Endothelial cell of umbilical vein (primary cell): ENCODE measurements around the gene SPECC1L. TPM values are rescaled to one million over a fixed set of nuclear protein-coding genes. Genes with fewer than 3 reads are reported as not detected.
A peak's percentile ranks its signal among the peaks of the same experiment; 100 is the strongest.
"Not testable (repeated sequence)": the region's sequence is repeated elsewhere in the genome, so short reads cannot be mapped to it uniquely, and the experiment has no call there.

ENCODE experiments used
- BruUV-seq: library from RNA; stranded (reverse); fragments of 400-500 nt; replicated peaks from 2 replicates; lab custom pipeline; 2021; lab: Mats Ljungman, UMichigan
- CTCF ChIA-PET: fragments of 300-600, 350-600 bp; sonication (Branson Sonifier 250); formaldehyde crosslinking; loops from one replicate; lab custom pipeline; 2021; ENCODE audit warnings: antibody characterized with exemption, inconsistent platforms; lab: Charles Lee
- POLR2A ChIA-PET: fragments of 300-600, 350-600 bp; sonication (Branson Sonifier 250); formaldehyde crosslinking; loops from one replicate; lab custom pipeline; 2021; ENCODE audit warnings: antibody characterized with exemption, inconsistent platforms; lab: Charles Lee
- DNase-seq: peaks from one replicate; pipeline ENCODE4 v3.0.0-alpha.2; 2011; ENCODE audit warnings: low read depth, low spot score
- FAIRE-seq: peaks from 2 replicates; lab custom pipeline; 2011; peaks lifted over from hg19 to GRCh38; lab: Jason Lieb, UNC
- H2AFZ ChIP-seq: 2 replicates; pipeline ENCODE4 v1.6.0; 2012; ENCODE audit warnings: low read depth, low read length, control low read depth, inconsistent platforms
- H3K27ac ChIP-seq: 2 replicates; pipeline ENCODE4 v1.5.1; 2011; ENCODE audit warnings: low read depth, mild to moderate bottlenecking, control low read depth, low read length, moderate library complexity; ENCODE audit not compliant: insufficient read depth
- H3K27me3 ChIP-seq, 2 experiments: 2 replicates each; pipeline versions ENCODE4 v1.6.0 to v1.6.1; 2011; ENCODE audit warnings: low read length in 2 of 2, mixed read lengths in 1 of 2; ENCODE audit not compliant: control insufficient read depth in 2 of 2, insufficient read depth in 2 of 2
- H3K36me3 ChIP-seq, 2 experiments: 2 replicates in 1 of 2; 3 replicates in 1 of 2; pipeline ENCODE4 v1.5.1; 2011; ENCODE audit warnings: low read length in 2 of 2, mild to moderate bottlenecking in 1 of 2, moderate library complexity in 1 of 2; ENCODE audit not compliant: control insufficient read depth in 2 of 2, insufficient read depth in 2 of 2; ENCODE audit errors: extremely low read depth in 1 of 2
- H3K4me1 ChIP-seq: 3 replicates; pipeline ENCODE4 v1.5.1; 2011; ENCODE audit warnings: mild to moderate bottlenecking, low read length; ENCODE audit not compliant: control insufficient read depth, insufficient read depth; ENCODE audit errors: extremely low read depth
- H3K4me2 ChIP-seq: 2 replicates; pipeline ENCODE4 v1.6.1; 2011; ENCODE audit warnings: low read length, control low read depth, mixed read lengths; ENCODE audit not compliant: insufficient read depth
- H3K4me3 ChIP-seq, 3 experiments: fragments of 200-600 bp in 1 of 3; sonication (generic), shearing (Covaris generic) in 1 of 3; replicated peaks in 1 of 3; 2 replicates each; pipeline ENCODE4 v1.5.1; 2011 to 2016; ENCODE audit warnings: control low read depth in 3 of 3, low read length in 3 of 3, mild to moderate bottlenecking in 2 of 3, inconsistent platforms in 1 of 3, low read depth in 1 of 3, moderate library complexity in 1 of 3; ENCODE audit not compliant: insufficient read depth in 1 of 3
- H3K79me2 ChIP-seq: 2 replicates; pipeline ENCODE4 v1.6.0; 2012; ENCODE audit warnings: low read length, inconsistent platforms; ENCODE audit not compliant: control insufficient read depth, insufficient read depth
- H3K9ac ChIP-seq: replicated peaks from 2 replicates; pipeline ENCODE3; 2011; ENCODE audit warnings: low read length, control low read depth; ENCODE audit not compliant: insufficient read depth; ENCODE audit errors: extremely low read depth
- H3K9me1 ChIP-seq: replicated peaks from 3 replicates; pipeline ENCODE4 v1.6.0; 2011; ENCODE audit warnings: mild to moderate bottlenecking, low read length; ENCODE audit not compliant: control insufficient read depth, insufficient read depth; ENCODE audit errors: extremely low read depth
- H3K9me3 ChIP-seq: replicated peaks from 2 replicates; pipeline ENCODE4 v1.5.1; 2012; ENCODE audit warnings: low read length, inconsistent platforms; ENCODE audit not compliant: control insufficient read depth, insufficient read depth
- H4K20me1 ChIP-seq: replicated peaks from 2 replicates; pipeline ENCODE3; 2011; ENCODE audit warnings: mild to moderate bottlenecking, low read length; ENCODE audit not compliant: control insufficient read depth, insufficient read depth; ENCODE audit errors: extremely low read depth
- EZH2 ChIP-seq: IDR thresholded peaks from 2 replicates; pipeline ENCODE4 v1.6.1; 2012; ENCODE audit warnings: borderline replicate concordance, low read depth, mild to moderate bottlenecking, moderate library complexity, low read length, inconsistent platforms; ENCODE audit not compliant: severe bottlenecking
- FOS ChIP-seq: IDR thresholded peaks from 2 replicates; pipeline ENCODE4 v1.6.1; 2011; ENCODE audit warnings: mild to moderate bottlenecking, low read length, moderate library complexity, borderline replicate concordance; ENCODE audit not compliant: insufficient read depth
- JUN ChIP-seq: IDR thresholded peaks from 2 replicates; pipeline ENCODE4 v1.6.1; 2011; ENCODE audit warnings: borderline replicate concordance, low read depth; ENCODE audit not compliant: insufficient read length, insufficient read depth
- MYC ChIP-seq: IDR thresholded peaks from one replicate; pipeline ENCODE4 v1.6.1; 2011; ENCODE audit warnings: mild to moderate bottlenecking, low read depth, low read length
- POLR2A ChIP-seq: IDR thresholded peaks from 2 replicates; pipeline ENCODE4 v1.6.1; 2012; ENCODE audit warnings: low read depth, mild to moderate bottlenecking, control low read depth, low read length
- POLR2AphosphoS5 ChIP-seq: IDR thresholded peaks from 2 replicates; pipeline ENCODE4 v1.6.1; 2012; ENCODE audit warnings: low read depth, mild to moderate bottlenecking, control low read depth, low read length, moderate library complexity; ENCODE audit not compliant: insufficient read depth
- dilution Hi-C: fragments of 300-500 bp; cut with MboI; formaldehyde crosslinking; loops from one replicate; pipeline ENCODE4 v1.15.0; 2019; ENCODE audit warnings: low sequenced_read_pairs; ENCODE audit not compliant: extremely low pct_ligation_motif_present
- intact Hi-C: fragments of 100-400 bp; cut with micrococcal nuclease; formaldehyde crosslinking; loops from one replicate; pipeline ENCODE4 v1.10.0; 2022
- polyA plus RNA-seq, 4 experiments: library from polyadenylated mRNA; depleted of rRNA in 3 of 4; stranded (reverse) in 3 of 4; unstranded in 1 of 4; fragments of >200 nt; gene quantifications; 2 replicates each; pipeline versions ENCODE4 v1.2.1 to v1.2.3, GENCODE V29; 2011 to 2012; ENCODE audit warnings: missing spikeins in 1 of 4
- total RNA-seq: library from RNA; stranded (reverse); gene quantifications from 2 replicates; pipeline ENCODE4 v1.2.3, GENCODE V29; 2021
- TF ChIP-seq, protein P1 (sequence below), 2 donors: IDR thresholded peaks; 1 replicate in 1 of 2; 2 replicates in 1 of 2; pipeline ENCODE4 v1.5.1; 2011; ENCODE audit warnings: low read length in 2 of 2, mild to moderate bottlenecking in 2 of 2, moderate library complexity in 2 of 2, control low read depth in 1 of 2, inconsistent platforms in 1 of 2, low read depth in 1 of 2; ENCODE audit not compliant: insufficient read depth in 1 of 2; ENCODE audit errors: extremely low read depth in 1 of 2
- TF ChIP-seq, protein P2 (sequence below): IDR thresholded peaks from 2 replicates; pipeline ENCODE4 v1.6.1; 2011; ENCODE audit not compliant: insufficient read depth, insufficient read length

SPECC1L gene
- total and polyA plus RNA-seq, 2 donors (not counting 3 experiments of a cell fraction or from before 2014, with no cell fraction given): 22.8 to 79.3 TPM

DNA sequence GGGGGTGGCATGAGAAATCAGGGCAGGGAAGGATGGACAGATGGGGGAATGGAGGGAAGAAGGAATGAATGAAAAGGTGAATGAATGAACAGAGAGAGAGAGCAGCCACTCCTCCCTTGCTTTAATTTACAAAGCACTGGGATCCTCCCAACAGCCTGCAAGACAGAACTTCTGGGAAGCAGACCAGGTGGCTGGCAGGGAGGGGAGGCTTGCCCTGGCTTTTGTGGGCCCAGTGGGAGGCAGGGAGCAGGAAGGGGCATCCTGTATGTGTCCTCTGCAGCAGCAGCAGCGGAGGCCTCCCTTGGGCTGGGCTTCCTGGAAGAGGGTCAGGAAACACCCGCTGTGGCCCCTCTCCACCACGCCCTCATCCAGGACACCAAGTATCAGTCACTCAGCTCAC lies 27.2 kb upstream of the SPECC1L start:
- H4K20me1 ChIP-seq, H3K36me3 ChIP-seq, H3K9me3 ChIP-seq, POLR2A ChIA-PET, H3K9me1 ChIP-seq, BruUV-seq, H2AFZ ChIP-seq, FAIRE-seq, H3K9ac ChIP-seq, dilution Hi-C loops, H3K27me3 ChIP-seq: not testable (repeated sequence)
- intact Hi-C loops: loop anchor here (10.0 kb wide), 1 partner anchor 289 kb away; no protein-coding TSS in a partner anchor
- Histone ChIP-seq H3K4me1 (peaks cover 56% of the 10 kb centered on the region), H3K4me2 (peak overlapping the region; percentile 69), H3K27ac (peak overlapping the region; percentile 58), H3K79me2 (peaks cover 22% of the 10 kb centered on the region), H3K4me3 (peak overlapping the region in 2 of 3 experiments; percentile 16 to 19)
- CTCF ChIA-PET: interaction anchor here (1.1 to 2.7 kb wide), 8 partner anchors 9 to 53 kb away, joined by 3 to 27 read pairs (median 8); no protein-coding TSS in a partner anchor
- DNase-seq: peak; percentile 39
- TF ChIP-seq POLR2AphosphoS5: peak; percentile 39
- peak; percentile 18 for TF ChIP-seq FOS

DNA sequence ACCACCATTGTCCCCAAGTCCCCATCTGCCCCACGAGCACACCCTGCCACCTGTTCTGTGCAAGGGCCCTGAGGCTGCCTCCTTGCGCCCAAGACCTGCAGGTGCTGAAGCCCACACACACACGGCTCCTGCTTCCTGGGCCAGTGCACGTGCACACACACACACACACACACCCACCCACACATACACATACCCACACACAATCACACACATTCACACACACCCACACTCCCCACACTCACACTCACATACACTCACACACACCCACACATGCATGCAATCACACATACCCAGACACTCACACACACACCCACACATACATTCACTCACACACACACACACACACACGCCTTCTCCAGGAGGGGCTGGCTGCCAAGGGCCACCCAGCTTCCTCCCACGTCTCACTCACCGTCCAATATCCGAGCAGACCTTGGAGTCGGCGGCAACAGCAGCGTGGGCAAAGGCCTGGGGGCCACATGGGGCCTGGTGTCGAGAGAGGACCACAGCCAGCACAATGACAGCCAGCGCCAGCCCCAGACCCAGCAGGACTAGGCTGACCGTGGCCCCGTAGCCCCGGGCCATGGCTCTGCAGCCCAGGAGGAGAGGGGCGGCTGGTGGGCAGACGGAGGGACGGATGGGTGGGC lies 26.4 kb upstream of the SPECC1L start:
- Histone ChIP-seq H3K4me1 (peaks cover 56% of the 10 kb centered on the region), H2AFZ (no peak overlapping the region), H3K9me1 (no peaks in the 10 kb centered on the region), H3K79me2 (peaks cover 21% of the 10 kb centered on the region), H3K36me3 (no peaks in the 10 kb centered on the region), H3K4me2 (peak overlapping the region; percentile 12), H3K9ac (no peak overlapping the region), H3K4me3 (peak overlapping the region in 2 of 3 experiments; percentile 32 to 53), H4K20me1 (no peaks in the 10 kb centered on the region), H3K27me3 (no peaks in the 10 kb centered on the region), H3K27ac (peak overlapping the region; percentile 53), H3K9me3 (no peaks in the 10 kb centered on the region)
- ChIA-PET POLR2A (no interaction called here), CTCF (interaction anchor here (2.0 to 5.5 kb wide), 3 partner anchors 10 to 53 kb away, joined by 6 to 164 read pairs (median 7); no protein-coding TSS in a partner anchor)
- dilution Hi-C loops: no loop called here
- intact Hi-C loops: loop anchor here (10.0 kb wide), 1 partner anchor 289 kb away; no protein-coding TSS in a partner anchor
- TF ChIP-seq POLR2AphosphoS5: no peak
- no peak for TF ChIP-seq POLR2A
- no peak for TF ChIP-seq FOS
- TF ChIP-seq, protein P1, sequence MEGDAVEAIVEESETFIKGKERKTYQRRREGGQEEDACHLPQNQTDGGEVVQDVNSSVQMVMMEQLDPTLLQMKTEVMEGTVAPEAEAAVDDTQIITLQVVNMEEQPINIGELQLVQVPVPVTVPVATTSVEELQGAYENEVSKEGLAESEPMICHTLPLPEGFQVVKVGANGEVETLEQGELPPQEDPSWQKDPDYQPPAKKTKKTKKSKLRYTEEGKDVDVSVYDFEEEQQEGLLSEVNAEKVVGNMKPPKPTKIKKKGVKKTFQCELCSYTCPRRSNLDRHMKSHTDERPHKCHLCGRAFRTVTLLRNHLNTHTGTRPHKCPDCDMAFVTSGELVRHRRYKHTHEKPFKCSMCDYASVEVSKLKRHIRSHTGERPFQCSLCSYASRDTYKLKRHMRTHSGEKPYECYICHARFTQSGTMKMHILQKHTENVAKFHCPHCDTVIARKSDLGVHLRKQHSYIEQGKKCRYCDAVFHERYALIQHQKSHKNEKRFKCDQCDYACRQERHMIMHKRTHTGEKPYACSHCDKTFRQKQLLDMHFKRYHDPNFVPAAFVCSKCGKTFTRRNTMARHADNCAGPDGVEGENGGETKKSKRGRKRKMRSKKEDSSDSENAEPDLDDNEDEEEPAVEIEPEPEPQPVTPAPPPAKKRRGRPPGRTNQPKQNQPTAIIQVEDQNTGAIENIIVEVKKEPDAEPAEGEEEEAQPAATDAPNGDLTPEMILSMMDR (IDR thresholded peaks at IDR 0.05; ENCODE audit: extremely low read depth in 1 of 2, insufficient read depth in 1 of 2, low read depth in 1 of 2, low read length in 2 of 2): no peak
- no peak for TF ChIP-seq EZH2
- TF ChIP-seq, protein P2, sequence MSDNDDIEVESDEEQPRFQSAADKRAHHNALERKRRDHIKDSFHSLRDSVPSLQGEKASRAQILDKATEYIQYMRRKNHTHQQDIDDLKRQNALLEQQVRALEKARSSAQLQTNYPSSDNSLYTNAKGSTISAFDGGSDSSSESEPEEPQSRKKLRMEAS: no peak
- no peak for TF ChIP-seq JUN
- TF ChIP-seq MYC: no peak
- FAIRE-seq (no peak), DNase-seq (peak; percentile 56)
- TSS peak; percentile 39 for BruUV-seq
